ENCODE data around the gene TRAM2. TPM values are rescaled to one million over a fixed set of nuclear protein-coding genes. Genes with fewer than 3 reads are reported as not detected.

The TRAM2 gene
- total and polyA plus RNA-seq, 2 donors from 2014 or later = 4.5 to 20.7 TPM

DNA sequence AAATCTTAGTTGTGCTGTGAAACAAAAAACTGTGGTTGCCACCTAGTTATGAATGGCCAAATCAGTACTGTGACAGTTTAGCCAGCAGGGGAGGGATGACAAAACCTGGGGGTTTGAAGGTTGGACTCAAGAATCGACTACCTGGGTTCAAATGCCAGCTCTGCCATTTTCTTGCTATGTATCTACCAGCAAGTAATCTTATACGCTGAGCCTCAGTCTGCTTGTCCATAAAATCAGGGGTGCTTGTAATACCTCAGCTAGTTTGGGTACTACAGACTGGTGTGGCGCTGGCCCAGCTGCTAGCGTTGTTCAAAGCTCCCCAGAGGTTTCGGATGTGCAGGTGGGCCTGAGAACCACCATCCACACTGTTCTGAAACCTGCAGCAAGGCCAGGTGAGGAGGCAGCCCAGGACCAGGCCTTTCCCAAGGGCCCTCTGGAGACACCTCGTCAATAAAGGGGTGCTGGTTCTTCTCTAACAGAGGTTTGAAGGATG is 40.4 kb downstream of the TRAM2 start:
- intact Hi-C loops (cut with DNase I) = no loop called here
- H3K27ac ChIP-seq (ENCODE audit: low read depth in 2 of 2, low read length in 2 of 2) = no peak overlapping the region
- no peak overlapping the region for H3K4me3 ChIP-seq (ENCODE audit: low read length in 3 of 3)
- DNase-seq (no peak), FAIRE-seq (no peak)
- no peaks in the 10 kb centered on the region for H3K27me3 ChIP-seq (ENCODE audit: control insufficient read depth, insufficient read depth, low read length)
- H3K36me3 ChIP-seq (ENCODE audit: control insufficient read depth in 2 of 3, insufficient read depth in 3 of 3, low read length in 3 of 3) = peaks cover 0 to 4% (median 2%) of the 10 kb centered on the region in 3 donors
- no peak overlapping the region for H3K9ac ChIP-seq (ENCODE audit: low read length in 3 of 3)
- H3K4me1 ChIP-seq (ENCODE audit: control insufficient read depth in 2 of 3, insufficient read depth in 2 of 3, low read depth in 1 of 3, low read length in 3 of 3) = peaks cover 0 to 5% (median 0%) of the 10 kb centered on the region in 3 donors
- no peaks in the 10 kb centered on the region for H3K9me3 ChIP-seq (ENCODE audit: control insufficient read depth in 2 of 3, insufficient read depth in 1 of 3, low read length in 3 of 3)
- TF ChIP-seq, protein P1, sequence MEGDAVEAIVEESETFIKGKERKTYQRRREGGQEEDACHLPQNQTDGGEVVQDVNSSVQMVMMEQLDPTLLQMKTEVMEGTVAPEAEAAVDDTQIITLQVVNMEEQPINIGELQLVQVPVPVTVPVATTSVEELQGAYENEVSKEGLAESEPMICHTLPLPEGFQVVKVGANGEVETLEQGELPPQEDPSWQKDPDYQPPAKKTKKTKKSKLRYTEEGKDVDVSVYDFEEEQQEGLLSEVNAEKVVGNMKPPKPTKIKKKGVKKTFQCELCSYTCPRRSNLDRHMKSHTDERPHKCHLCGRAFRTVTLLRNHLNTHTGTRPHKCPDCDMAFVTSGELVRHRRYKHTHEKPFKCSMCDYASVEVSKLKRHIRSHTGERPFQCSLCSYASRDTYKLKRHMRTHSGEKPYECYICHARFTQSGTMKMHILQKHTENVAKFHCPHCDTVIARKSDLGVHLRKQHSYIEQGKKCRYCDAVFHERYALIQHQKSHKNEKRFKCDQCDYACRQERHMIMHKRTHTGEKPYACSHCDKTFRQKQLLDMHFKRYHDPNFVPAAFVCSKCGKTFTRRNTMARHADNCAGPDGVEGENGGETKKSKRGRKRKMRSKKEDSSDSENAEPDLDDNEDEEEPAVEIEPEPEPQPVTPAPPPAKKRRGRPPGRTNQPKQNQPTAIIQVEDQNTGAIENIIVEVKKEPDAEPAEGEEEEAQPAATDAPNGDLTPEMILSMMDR (IDR thresholded peaks at IDR 0.05; ENCODE audit: borderline replicate concordance, extremely low read depth, insufficient read depth) = no peak

GRCh38 chr6:52535711-52536423 is 41.0 kb downstream of the TRAM2 start:
- DNase-seq (no peak), FAIRE-seq (no peak)
- Histone ChIP-seq H3K4me3 (ENCODE audit: low read length in 3 of 3) (no peak overlapping the region), H3K9ac (ENCODE audit: low read length in 3 of 3) (no peak overlapping the region), H3K36me3 (ENCODE audit: control insufficient read depth in 2 of 3, insufficient read depth in 3 of 3, low read length in 3 of 3) (peaks cover 0 to 4% (median 2%) of the 10 kb centered on the region in 3 donors), H3K27ac (ENCODE audit: low read depth in 2 of 2, low read length in 2 of 2) (no peak overlapping the region), H3K9me3 (ENCODE audit: control insufficient read depth in 2 of 3, insufficient read depth in 1 of 3, low read length in 3 of 3) (no peaks in the 10 kb centered on the region), H3K4me1 (ENCODE audit: control insufficient read depth in 2 of 3, insufficient read depth in 2 of 3, low read depth in 1 of 3, low read length in 3 of 3) (peaks cover 0 to 3% (median 0%) of the 10 kb centered on the region in 3 donors), H3K27me3 (ENCODE audit: control insufficient read depth, insufficient read depth, low read length) (no peaks in the 10 kb centered on the region)
- intact Hi-C loops (cut with DNase I) = no loop called here
- TF ChIP-seq, protein P1 (IDR thresholded peaks at IDR 0.05; ENCODE audit: borderline replicate concordance, extremely low read depth, insufficient read depth) = no peak

DNA sequence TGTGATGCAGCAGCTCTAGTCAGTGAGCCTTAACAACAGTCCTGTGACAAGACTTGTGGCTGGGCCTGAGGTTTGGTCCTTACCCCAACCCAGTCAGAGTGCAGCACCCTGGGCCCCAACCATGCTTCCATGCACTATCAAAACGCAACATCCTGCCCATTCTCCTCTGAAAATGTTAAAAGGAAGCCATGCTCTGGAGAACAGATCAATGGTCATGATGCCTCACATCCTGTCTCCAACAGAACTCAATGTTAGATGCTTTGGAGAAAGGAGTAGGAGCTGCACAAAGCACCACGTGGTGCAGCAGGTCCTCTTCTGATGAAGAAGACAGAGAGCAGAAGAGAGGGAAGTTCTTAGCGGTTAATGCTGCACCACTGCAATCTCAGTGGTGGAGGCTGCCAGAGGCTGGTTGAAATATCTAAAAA is 41.9 kb downstream of the TRAM2 start:
- no peak for FAIRE-seq
- H3K4me3 ChIP-seq (ENCODE audit: low read length in 3 of 3) = no peak overlapping the region
- no peaks in the 10 kb centered on the region for H3K9me3 ChIP-seq (ENCODE audit: control insufficient read depth in 2 of 3, insufficient read depth in 1 of 3, low read length in 3 of 3)
- H3K4me1 ChIP-seq (ENCODE audit: control insufficient read depth in 2 of 3, insufficient read depth in 2 of 3, low read depth in 1 of 3, low read length in 3 of 3) = peaks cover 0 to 2% (median 0%) of the 10 kb centered on the region in 3 donors
- no peak for DNase-seq
- no peak overlapping the region for H3K9ac ChIP-seq (ENCODE audit: low read length in 3 of 3)
- intact Hi-C loops (cut with DNase I) = no loop called here
- peaks cover 0 to 8% (median 2%) of the 10 kb centered on the region in 3 donors for H3K36me3 ChIP-seq (ENCODE audit: control insufficient read depth in 2 of 3, insufficient read depth in 3 of 3, low read length in 3 of 3)
- H3K27me3 ChIP-seq (ENCODE audit: control insufficient read depth, insufficient read depth, low read length) = no peaks in the 10 kb centered on the region
- TF ChIP-seq, protein P1 (IDR thresholded peaks at IDR 0.05; ENCODE audit: borderline replicate concordance, extremely low read depth, insufficient read depth) = no peak
- H3K27ac ChIP-seq (ENCODE audit: low read depth in 2 of 2, low read length in 2 of 2) = no peak overlapping the region
